H1 (cell line): ENCODE data around the gene DSG2. TPM values are rescaled to one million over a fixed set of nuclear protein-coding genes. Genes with fewer than 3 reads are reported as not detected.
"Not testable (repeated sequence)": the region's sequence is repeated elsewhere in the genome, so short reads cannot be mapped to it uniquely, and the experiment has no call there.

Source experiments
- CTCF ChIA-PET: fragments of 300-600 bp; sonication (Branson Sonifier 250); formaldehyde crosslinking; loops from one replicate; lab custom pipeline; 2021; ENCODE audit not compliant: partially characterized antibody; lab: Charles Lee
- POLR2A ChIA-PET: fragments of 300-600 bp; sonication (Branson Sonifier 250); formaldehyde crosslinking; loops from one replicate; lab custom pipeline; 2021; ENCODE audit warnings: inconsistent platforms; ENCODE audit not compliant: partially characterized antibody; lab: Charles Lee
- DNase-seq, 2 experiments: peaks; one replicate each; pipeline versions ENCODE4 v3.0.0 to v3.0.0-alpha.2; 2010 to 2022; ENCODE audit warnings: low spot score in 2 of 2, low read depth in 1 of 2, mixed read lengths in 1 of 2
- FAIRE-seq: peaks from 2 replicates; lab custom pipeline; 2011; peaks lifted over from hg19 to GRCh38; lab: Jason Lieb, UNC
- H2AFZ ChIP-seq: 2 replicates; pipeline ENCODE4 v1.8.1; 2012; ENCODE audit warnings: low read length, inconsistent platforms
- H2AK5ac ChIP-seq: 2 replicates; pipeline ENCODE4 v1.6.1; 2013; ENCODE audit warnings: low read depth, low read length
- H2BK120ac ChIP-seq: replicated peaks from 2 replicates; pipeline ENCODE3; 2013; ENCODE audit warnings: low read depth, low read length, inconsistent platforms
- H2BK12ac ChIP-seq: 2 replicates; pipeline ENCODE4 v1.6.1; 2013; ENCODE audit warnings: low read depth, low read length
- H2BK15ac ChIP-seq: 2 replicates; pipeline ENCODE4 v1.6.1; 2013; ENCODE audit warnings: low read length
- H2BK20ac ChIP-seq: 2 replicates; pipeline ENCODE4 v1.6.1; 2013; ENCODE audit warnings: low read length
- H2BK5ac ChIP-seq: 2 replicates; pipeline ENCODE4 v1.6.1; 2013; ENCODE audit warnings: low read depth, low read length
- H3K14ac ChIP-seq: 2 replicates; pipeline ENCODE4 v1.6.1; 2013; ENCODE audit warnings: inconsistent platforms; ENCODE audit not compliant: insufficient read length
- H3K18ac ChIP-seq: 2 replicates; pipeline ENCODE4 v1.6.1; 2013; ENCODE audit warnings: low read length; ENCODE audit errors: extremely low read depth
- H3K23ac ChIP-seq: 2 replicates; pipeline ENCODE4 v1.6.1; 2013; ENCODE audit warnings: inconsistent platforms; ENCODE audit not compliant: insufficient read length
- H3K23me2 ChIP-seq: 2 replicates; pipeline ENCODE4 v1.6.1; 2013; ENCODE audit warnings: low read depth, low read length
- H3K27ac ChIP-seq: 2 replicates; pipeline ENCODE4 v1.6.1; 2011; ENCODE audit warnings: low read depth, low read length, inconsistent platforms
- H3K27me3 ChIP-seq, 4 experiments: replicated peaks in 1 of 4; 1 replicate in 1 of 4; 2 replicates in 3 of 4; pipeline versions ENCODE4 v1.6.1 to v1.8.1; 2011 to 2013; ENCODE audit warnings: low read length in 3 of 4, mild to moderate bottlenecking in 3 of 4, inconsistent platforms in 2 of 4, mixed read lengths in 2 of 4, moderate library complexity in 1 of 4; ENCODE audit not compliant: control insufficient read depth in 3 of 4, insufficient read depth in 3 of 4; ENCODE audit errors: extremely low read depth in 1 of 4
- H3K36me3 ChIP-seq, 4 experiments: 2 replicates each; pipeline versions ENCODE4 v1.6.1 to v1.8.1; 2011 to 2013; ENCODE audit warnings: mild to moderate bottlenecking in 4 of 4, low read length in 3 of 4, moderate library complexity in 2 of 4, control low read depth in 1 of 4, inconsistent platforms in 1 of 4; ENCODE audit not compliant: insufficient read depth in 4 of 4, control insufficient read depth in 2 of 4
- H3K4ac ChIP-seq: replicated peaks from 2 replicates; pipeline ENCODE3; 2013; ENCODE audit warnings: low read length, low read depth, mixed read lengths, inconsistent platforms; ENCODE audit not compliant: insufficient read length
- H3K4me1 ChIP-seq, 4 experiments: replicated peaks in 1 of 4; 1 replicate in 1 of 4; 2 replicates in 3 of 4; pipeline versions ENCODE4 v1.6.1 to v1.8.1; 2011 to 2013; ENCODE audit warnings: low read length in 3 of 4, inconsistent platforms in 2 of 4, mixed read lengths in 1 of 4; ENCODE audit not compliant: insufficient read depth in 4 of 4, control insufficient read depth in 3 of 4
- H3K4me2 ChIP-seq, 2 experiments: 2 replicates each; pipeline versions ENCODE4 v1.6.1 to v1.8.1; 2011 to 2013; ENCODE audit warnings: low read depth in 2 of 2, low read length in 2 of 2, control low read depth in 1 of 2, inconsistent platforms in 1 of 2, mild to moderate bottlenecking in 1 of 2; ENCODE audit not compliant: insufficient read depth in 1 of 2
- H3K4me3 ChIP-seq, 4 experiments: fragments of 200-600, 300-600 bp in 1 of 4; sonication (generic), shearing (Covaris generic), sonication (Bioruptor Twin) in 1 of 4; 2 replicates each; pipeline versions ENCODE4 v1.5.1 to v1.8.1; 2011 to 2016; ENCODE audit warnings: low read length in 4 of 4, low read depth in 3 of 4, control low read depth in 2 of 4, inconsistent platforms in 2 of 4, mild to moderate bottlenecking in 2 of 4, mixed read lengths in 1 of 4, moderate library complexity in 1 of 4; ENCODE audit not compliant: insufficient read depth in 2 of 4; ENCODE audit errors: extremely low read depth in 1 of 4
- H3K56ac ChIP-seq: replicated peaks from 2 replicates; pipeline ENCODE3; 2013; ENCODE audit warnings: low read depth, mild to moderate bottlenecking, mixed read lengths, low read length, inconsistent platforms; ENCODE audit not compliant: insufficient read length
- H3K79me1 ChIP-seq: 2 replicates; pipeline ENCODE4 v1.6.1; 2013; ENCODE audit warnings: low read depth, low read length, control low read depth
- H3K79me2 ChIP-seq, 2 experiments: 2 replicates each; pipeline versions ENCODE4 v1.6.1 to v1.8.1; 2012 to 2013; ENCODE audit warnings: low read length in 2 of 2, mild to moderate bottlenecking in 2 of 2, inconsistent platforms in 1 of 2; ENCODE audit not compliant: insufficient read depth in 2 of 2, control insufficient read depth in 1 of 2
- H3K9ac ChIP-seq, 4 experiments: replicated peaks in 1 of 4; 1 replicate in 1 of 4; 2 replicates in 3 of 4; pipeline versions ENCODE4 v1.6.1 to v1.8.1; 2011 to 2013; ENCODE audit warnings: low read depth in 3 of 4, low read length in 3 of 4, control low read depth in 2 of 4, mild to moderate bottlenecking in 2 of 4, moderate library complexity in 2 of 4, inconsistent platforms in 1 of 4; ENCODE audit errors: extremely low read depth in 1 of 4
- H3K9me3 ChIP-seq, 2 experiments: 2 replicates each; pipeline versions ENCODE4 v1.6.1 to v1.8.1; 2012 to 2013; ENCODE audit warnings: mild to moderate bottlenecking in 2 of 2, moderate library complexity in 2 of 2, control low read depth in 1 of 2, inconsistent platforms in 1 of 2, low read depth in 1 of 2, low read length in 1 of 2, mixed read lengths in 1 of 2; ENCODE audit not compliant: insufficient read depth in 2 of 2
- H4K20me1 ChIP-seq, 2 experiments: replicated peaks in 1 of 2; 2 replicates each; pipeline versions ENCODE3 to v1.8.1; 2011 to 2013; ENCODE audit warnings: inconsistent platforms in 2 of 2, low read length in 2 of 2, mild to moderate bottlenecking in 1 of 2; ENCODE audit not compliant: insufficient read depth in 2 of 2, control insufficient read depth in 1 of 2
- H4K5ac ChIP-seq: 2 replicates; pipeline ENCODE4 v1.6.1; 2013; ENCODE audit warnings: low read length, low read depth, mixed read lengths, inconsistent platforms; ENCODE audit not compliant: insufficient read length
- H4K8ac ChIP-seq: 2 replicates; pipeline ENCODE4 v1.8.0; 2013; ENCODE audit warnings: mild to moderate bottlenecking, moderate library complexity, low read length, inconsistent platforms; ENCODE audit not compliant: insufficient read depth; ENCODE audit errors: extremely low read depth
- H4K91ac ChIP-seq: replicated peaks from 2 replicates; pipeline ENCODE3; 2013; ENCODE audit warnings: low read length, mixed read lengths, inconsistent platforms; ENCODE audit not compliant: insufficient read length
- WGBS, 2 experiments: shearing (Covaris generic) in 1 of 2; methylation state at CpG; one replicate each; pipeline versions ENCODE4 v1.1.6 to v1.1.7; 2013 to 2015; ENCODE audit warnings: low lambda C conversion rate in 2 of 2, mixed read lengths in 2 of 2, inconsistent platforms in 1 of 2, low coverage in 1 of 2, missing lambda C conversion rate in 1 of 2; ENCODE audit not compliant: insufficient replicate concordance in 2 of 2, insufficient coverage in 1 of 2, insufficient read length in 1 of 2; ENCODE audit errors: extremely low coverage in 1 of 2, missing lambda C conversion rate in 1 of 2; 5-methylcytosine and 5-hydroxymethylcytosine counted together
- polyA plus RNA-seq, 7 experiments: library from polyadenylated mRNA; depleted of rRNA in 3 of 7; stranded (reverse) in 5 of 7; unstranded in 2 of 7; fragments of >200 nt in 5 of 7; fragments of 200-250 nt in 2 of 7; gene quantifications; 1 replicate in 5 of 7; 2 replicates in 1 of 7; 4 replicates in 1 of 7; pipeline versions ENCODE4 v1.2.1 to v1.2.3, GENCODE V29; 2011 to 2013; ENCODE audit warnings: missing spikeins in 2 of 7, mixed read lengths in 2 of 7
- total RNA-seq: library from RNA; stranded (reverse); fragmentation: NEBNext Ultra II Directional; extraction: Animal tissue kit (Norgen Biotek cat#: 25700); gene quantifications from 2 replicates; pipeline ENCODE4 v1.2.1, GENCODE V29; 2021

The DSG2 gene
- total and polyA plus RNA-seq, 2 of the 8 experiments (the other 6 are each of a cell fraction or from before 2014, with no cell fraction given): 60.1 to 144 TPM

GRCh38 chr18:31494705-31495244 is 3.2 kb upstream of the DSG2 start:
- H3K4me2 ChIP-seq, H3K23me2 ChIP-seq, H4K20me1 ChIP-seq, H3K9ac ChIP-seq, H2BK20ac ChIP-seq, POLR2A ChIA-PET, H3K9me3 ChIP-seq, H2BK15ac ChIP-seq, H3K79me1 ChIP-seq, H3K4ac ChIP-seq, H3K27me3 ChIP-seq, H3K23ac ChIP-seq, FAIRE-seq, DNase-seq, H3K27ac ChIP-seq, H3K4me3 ChIP-seq, H2BK12ac ChIP-seq, H2BK120ac ChIP-seq, H3K4me1 ChIP-seq, H4K91ac ChIP-seq, H3K56ac ChIP-seq, H2BK5ac ChIP-seq, H3K14ac ChIP-seq, H4K8ac ChIP-seq, H3K18ac ChIP-seq, H2AK5ac ChIP-seq, H4K5ac ChIP-seq, H2AFZ ChIP-seq, H3K36me3 ChIP-seq: not testable (repeated sequence)
- 93% methylated on average over 2 of the region's 2 CpGs; no CpG with 5 or more reads in 1 of the 2 experiments for WGBS, 2 experiments
- CTCF ChIA-PET: interaction anchor here (0.8 to 1.6 kb wide), 5 partner anchors 12 to 250 kb away, joined by 3 to 4 read pairs (median 3); no protein-coding TSS in a partner anchor
- H3K79me2 ChIP-seq: peaks cover 3 to 13% of the 10 kb centered on the region in 2 experiments; a peak in 3 of 4 replicates
